NCI-H82 (cell line): ENCODE measurements around the gene IGFBP2.

ENCODE experiments used
- DNase-seq: peaks from one replicate; lab custom pipeline; 2025; lab: John Stamatoyannopoulos, UW

IGFBP2 gene

GRCh38 chr2:216661639-216662375 is 28.6 kb downstream of the IGFBP2 start:
- no peak for DNase-seq

GRCh38 chr2:216663106-216663505 is 29.9 kb downstream of the IGFBP2 start:
- DNase-seq = no peak

GRCh38 chr2:216663846-216664245 is 30.6 kb downstream of the IGFBP2 start:
- no peak for DNase-seq

- DNase-seq = peak; percentile 56
These were observed 31.4 kb downstream of the IGFBP2 start for GRCh38 chr2:216664593-216665034.

- peak; percentile 87 for DNase-seq
These were observed 32.0 kb downstream of the IGFBP2 start for GRCh38 chr2:216665242-216665641.

- DNase-seq = peak; percentile 58
These were observed 32.5 kb downstream of the IGFBP2 start for GRCh38 chr2:216665717-216666116.

GRCh38 chr2:216666461-216667233 is 33.4 kb downstream of the IGFBP2 start:
- peak; percentile 91 for DNase-seq

GRCh38 chr2:216670266-216671080 is 37.3 kb downstream of the IGFBP2 start:
- DNase-seq = no peak

- no peak for DNase-seq
These were observed 37.8 kb downstream of the IGFBP2 start for GRCh38 chr2:216671081-216671411.

- no peak for DNase-seq
These were observed 38.6 kb downstream of the IGFBP2 start for GRCh38 chr2:216671791-216672343.

- DNase-seq = no peak
These were observed 39.2 kb downstream of the IGFBP2 start for GRCh38 chr2:216672466-216672865.

GRCh38 chr2:216673021-216673420 is 39.8 kb downstream of the IGFBP2 start:
- no peak for DNase-seq

GRCh38 chr2:216673609-216674008 is 40.4 kb downstream of the IGFBP2 start:
- DNase-seq = no peak

- DNase-seq = no peak
These were observed 41.2 kb downstream of the IGFBP2 start for GRCh38 chr2:216674376-216674775.

- no peak for DNase-seq
These were observed 43.4 kb downstream of the IGFBP2 start for GRCh38 chr2:216676630-216677029.

- DNase-seq = no peak
These were observed 44.3 kb downstream of the IGFBP2 start for GRCh38 chr2:216677439-216678097.

- no peak for DNase-seq
These were observed 44.9 kb downstream of the IGFBP2 start for GRCh38 chr2:216678098-216678465.

- no peak for DNase-seq
These were observed 45.8 kb downstream of the IGFBP2 start for GRCh38 chr2:216678813-216679657.

- no peak for DNase-seq
These were observed 46.4 kb downstream of the IGFBP2 start for GRCh38 chr2:216679658-216680024.

GRCh38 chr2:216680951-216681629 is 47.9 kb downstream of the IGFBP2 start:
- no peak for DNase-seq
